ENCODE data around the gene RASGRF2. TPM values are rescaled to one million over a fixed set of nuclear protein-coding genes. Genes with fewer than 3 reads are reported as not detected.
A peak's percentile ranks its signal among the peaks of the same experiment; 100 is the strongest.

The RASGRF2 gene
- total RNA-seq, 1 experiment from 2014 or later: under 0.01 TPM

DNA sequence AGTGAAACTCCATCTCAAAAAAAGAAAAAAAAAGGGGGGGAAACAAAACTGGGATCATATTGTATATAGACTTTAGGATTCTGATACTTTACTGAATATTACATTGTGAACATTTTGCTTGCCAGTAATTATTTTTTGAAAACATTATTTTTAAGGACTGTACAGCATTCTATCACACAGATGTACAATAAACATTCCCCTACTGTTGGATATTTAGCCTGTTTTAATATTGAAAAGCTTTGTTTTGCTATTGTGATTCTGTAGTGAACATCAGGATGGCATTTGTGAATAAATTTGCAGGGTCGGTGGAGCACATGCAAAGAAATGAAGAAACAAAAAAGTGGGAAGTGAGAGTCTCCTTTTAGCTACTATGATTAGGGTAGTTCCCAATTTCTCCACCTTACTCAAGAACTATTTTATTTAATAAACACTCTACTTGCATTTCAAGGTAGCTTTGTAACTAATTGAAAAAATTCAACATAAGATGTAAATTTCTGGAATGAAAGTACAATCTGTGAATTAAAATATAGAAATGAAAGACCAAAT is 18.7 kb downstream of the RASGRF2 start:
- no peak for DNase-seq (ENCODE audit: low read depth)

DNA sequence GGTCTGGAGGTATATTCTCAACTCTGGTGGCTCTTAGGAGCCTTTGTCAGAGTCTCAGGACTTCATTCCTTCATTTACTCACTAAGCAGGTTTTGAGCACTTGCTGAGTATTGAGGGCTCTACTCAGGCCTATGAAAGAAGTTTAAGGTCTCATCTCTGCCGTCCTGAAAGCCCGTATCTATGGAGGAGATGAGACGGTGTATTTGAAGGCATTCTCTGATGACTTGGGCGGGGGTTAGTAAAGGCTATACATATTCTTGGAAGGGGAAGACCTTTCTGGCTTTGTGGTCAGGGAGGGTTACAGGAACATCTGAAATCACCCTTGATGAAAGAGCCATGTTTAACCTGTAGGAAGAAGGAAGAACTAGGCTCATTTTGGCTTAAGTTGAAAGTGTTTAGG is 21.9 kb downstream of the RASGRF2 start:
- DNase-seq (ENCODE audit: low read depth): no peak

DNA sequence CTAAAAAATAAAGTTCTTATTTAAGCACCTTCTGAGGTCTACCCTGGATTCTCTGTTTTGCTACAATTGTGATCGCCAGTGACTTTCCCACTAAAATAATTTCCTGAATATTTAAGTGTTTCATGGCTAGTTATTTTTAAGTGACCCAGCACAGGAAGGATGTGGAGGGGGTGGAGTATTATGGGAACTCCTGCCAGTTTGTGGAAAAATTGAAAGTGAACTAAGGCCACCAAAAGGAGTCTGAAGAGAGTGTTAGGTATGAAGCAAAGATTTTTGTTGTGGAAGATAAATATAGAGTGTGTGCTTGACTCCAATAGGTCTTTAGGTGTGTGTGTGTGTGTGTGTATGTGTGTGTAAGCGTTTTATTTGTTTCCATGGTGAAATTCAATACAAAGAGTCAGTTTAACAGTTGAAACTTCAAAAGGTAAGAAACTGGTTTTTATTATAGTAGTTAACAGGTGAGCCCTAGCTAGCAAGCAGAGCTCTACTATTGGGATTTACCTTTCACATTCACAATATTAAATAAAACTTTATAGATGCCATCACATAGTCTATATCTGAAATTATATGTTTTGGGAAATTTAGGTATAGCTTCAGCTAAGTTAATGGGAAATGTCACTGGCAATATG is 25.6 kb downstream of the RASGRF2 start:
- DNase-seq (ENCODE audit: low read depth): no peak

DNA sequence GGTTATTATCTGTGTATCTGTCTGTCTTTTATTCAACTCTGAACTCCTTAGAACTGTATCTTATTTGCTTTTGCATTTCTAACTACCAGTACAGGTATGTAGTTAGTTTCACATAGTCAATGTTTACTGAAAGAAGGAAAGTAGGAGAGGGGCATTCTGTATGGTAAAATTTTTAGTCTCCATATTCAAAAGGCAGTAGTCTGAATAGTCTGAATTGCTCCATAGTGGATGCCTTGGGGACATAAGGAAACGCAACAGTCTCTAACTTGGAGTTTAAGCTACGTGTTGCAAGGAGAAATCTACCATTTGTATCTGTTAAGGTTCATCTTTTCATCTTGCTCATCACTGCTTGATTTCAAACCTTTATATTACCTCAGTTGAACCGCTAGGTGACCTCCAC is 26.2 kb downstream of the RASGRF2 start:
- DNase-seq (ENCODE audit: low read depth): no peak

DNA sequence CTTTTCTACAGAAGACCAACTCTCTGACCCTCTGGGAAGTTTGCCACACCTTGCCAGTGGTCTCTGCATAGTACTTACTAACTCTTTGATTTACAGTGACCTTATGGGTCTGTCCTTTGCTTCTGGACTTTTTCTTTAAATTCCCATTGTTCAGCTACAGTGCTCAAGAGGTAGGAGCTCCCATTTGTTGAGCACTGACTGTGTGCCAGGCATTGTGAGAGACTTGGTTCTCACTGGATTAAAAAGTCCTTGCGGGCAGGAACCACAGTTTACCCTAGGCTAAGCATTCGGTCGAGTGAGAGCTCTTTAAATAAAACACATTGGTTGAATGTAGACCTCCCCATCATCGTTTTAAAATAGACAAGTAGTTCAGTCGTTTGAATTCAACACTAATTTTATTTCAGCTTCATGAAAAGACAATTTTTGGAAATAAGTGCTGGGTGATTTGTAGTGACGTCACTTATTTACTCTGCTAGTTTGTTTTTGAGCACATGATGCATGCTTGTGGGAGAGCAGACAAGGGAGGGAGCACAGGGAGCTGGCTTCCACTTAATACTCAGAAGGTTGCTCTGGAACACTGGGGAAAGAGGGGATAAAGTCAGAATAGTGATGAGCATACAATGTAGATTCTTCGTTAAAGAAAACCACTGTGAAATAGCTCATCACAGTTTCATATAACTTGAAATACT is 27.1 kb downstream of the RASGRF2 start:
- no peak for DNase-seq (ENCODE audit: low read depth)

DNA sequence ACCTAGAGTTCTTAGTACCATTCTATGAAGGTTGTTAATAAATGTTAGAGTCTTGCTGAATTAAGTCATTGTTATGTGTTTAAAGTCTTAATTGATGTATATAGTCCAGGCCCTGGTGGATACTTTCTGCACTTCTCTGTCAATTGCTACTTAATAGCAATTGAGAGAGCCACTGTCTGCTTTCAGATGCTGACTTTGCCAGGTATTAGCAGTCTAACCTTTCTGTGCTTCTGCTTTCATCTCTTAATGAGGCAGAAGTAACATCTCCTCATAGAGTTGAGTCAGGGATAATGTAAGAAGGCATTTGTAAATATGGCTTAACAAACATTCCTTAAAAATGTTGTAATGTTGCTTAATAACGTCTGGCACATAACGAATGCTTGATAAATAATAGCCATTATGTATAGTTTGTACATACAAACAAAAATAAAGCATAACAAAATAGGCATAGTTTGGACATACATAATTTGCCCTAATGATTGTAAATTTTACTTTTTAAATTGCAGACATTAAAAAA is 28.3 kb downstream of the RASGRF2 start:
- no peak for DNase-seq (ENCODE audit: low read depth)

DNA sequence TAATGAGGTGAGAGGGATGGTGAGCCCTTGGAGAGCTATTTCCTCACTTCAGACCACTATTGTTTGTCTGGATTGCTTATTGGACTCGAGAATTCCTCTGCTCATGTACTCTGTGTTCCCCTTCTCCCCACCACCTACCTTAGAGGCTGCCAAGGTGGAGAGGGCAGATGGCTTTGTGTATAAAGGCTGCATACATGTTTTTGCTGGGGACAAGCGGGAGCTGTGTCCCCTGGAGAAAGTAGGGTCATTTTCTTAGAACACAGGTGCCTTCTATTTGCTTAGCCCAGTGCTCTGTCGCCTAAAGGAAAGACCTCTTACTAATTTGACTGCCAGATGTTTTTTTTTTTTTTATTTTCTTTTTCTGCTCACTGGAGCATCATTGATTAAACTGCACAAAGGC is 29.7 kb downstream of the RASGRF2 start:
- no peak for DNase-seq (ENCODE audit: low read depth)

DNA sequence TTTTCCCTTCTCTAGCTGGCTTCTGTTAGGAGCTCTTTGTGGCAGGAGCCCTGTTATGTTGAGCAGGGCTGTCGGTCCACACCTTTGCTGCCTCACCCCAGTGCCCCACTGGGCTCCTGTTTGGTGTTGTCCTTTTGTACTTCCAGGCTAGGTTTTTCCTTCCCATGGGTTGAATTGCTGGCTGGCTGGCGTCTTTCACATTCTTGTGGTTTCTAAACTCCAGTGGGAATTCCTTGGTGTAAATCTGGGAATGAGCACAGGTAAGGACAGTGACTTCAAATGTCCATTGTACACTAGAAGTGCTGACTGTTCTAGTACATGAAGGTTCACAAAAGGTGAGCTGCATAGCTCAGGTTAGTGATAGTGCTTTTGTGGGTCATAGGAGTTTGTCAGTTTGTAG is 30.4 kb downstream of the RASGRF2 start:
- DNase-seq (ENCODE audit: low read depth): no peak

DNA sequence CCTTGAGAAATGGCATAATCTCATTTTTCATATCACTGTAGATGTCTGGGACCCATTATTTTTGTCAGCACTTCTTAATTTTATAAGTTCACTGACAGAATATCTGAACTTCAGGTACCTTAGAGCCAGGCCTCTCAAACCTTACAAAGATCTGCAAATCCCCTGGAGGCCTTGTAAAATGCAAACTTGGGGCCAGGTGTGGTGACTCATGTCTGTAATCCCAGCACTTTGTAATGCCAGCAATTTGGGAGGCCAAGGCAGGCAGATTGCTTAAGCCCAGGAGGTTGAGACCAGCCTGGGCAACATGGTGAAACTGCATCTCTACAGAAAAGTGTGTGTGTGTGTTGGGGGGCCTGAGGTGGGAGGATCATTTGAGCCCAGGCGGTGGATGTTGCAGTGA is 30.8 kb downstream of the RASGRF2 start:
- DNase-seq (ENCODE audit: low read depth): no peak

DNA sequence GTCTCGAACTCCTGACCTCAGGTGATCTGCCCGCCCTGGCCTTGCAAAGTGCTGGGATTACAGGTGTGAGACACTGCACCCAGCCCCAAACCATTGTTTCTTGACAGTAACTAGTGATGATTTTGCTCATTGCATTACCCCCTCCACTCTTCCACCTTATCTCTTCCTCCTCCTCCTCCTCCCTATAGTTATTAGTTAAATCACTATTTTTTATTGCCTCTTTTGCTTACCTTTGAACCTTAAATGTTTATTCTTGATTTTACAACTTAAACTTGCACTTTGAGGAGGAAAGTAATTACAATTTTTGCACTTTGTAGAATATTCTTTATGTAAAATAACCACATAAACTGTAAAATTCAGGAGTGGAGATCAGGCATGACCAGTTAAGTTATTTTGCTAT is 35.7 kb downstream of the RASGRF2 start:
- no peak for DNase-seq (ENCODE audit: low read depth)

DNA sequence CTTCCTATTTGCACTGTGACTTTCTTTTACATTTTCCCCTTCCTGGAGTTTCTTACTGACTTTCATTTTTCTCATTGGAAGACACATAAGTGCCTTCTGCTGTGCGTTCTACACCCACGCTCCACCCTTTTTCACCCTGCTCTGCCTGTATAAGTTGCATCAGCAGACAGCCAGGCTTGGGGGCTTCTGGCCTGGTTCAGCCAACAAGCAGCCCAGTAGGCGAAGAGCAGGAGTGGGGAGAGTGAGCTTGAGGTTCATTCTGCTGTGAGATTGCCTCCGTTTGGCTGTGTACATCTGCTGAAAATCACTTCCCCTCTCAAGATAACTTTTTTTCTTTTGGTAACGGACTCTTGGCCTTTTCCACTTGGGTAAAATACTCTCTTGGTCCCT is 38.4 kb downstream of the RASGRF2 start:
- DNase-seq (ENCODE audit: low read depth): no peak

DNA sequence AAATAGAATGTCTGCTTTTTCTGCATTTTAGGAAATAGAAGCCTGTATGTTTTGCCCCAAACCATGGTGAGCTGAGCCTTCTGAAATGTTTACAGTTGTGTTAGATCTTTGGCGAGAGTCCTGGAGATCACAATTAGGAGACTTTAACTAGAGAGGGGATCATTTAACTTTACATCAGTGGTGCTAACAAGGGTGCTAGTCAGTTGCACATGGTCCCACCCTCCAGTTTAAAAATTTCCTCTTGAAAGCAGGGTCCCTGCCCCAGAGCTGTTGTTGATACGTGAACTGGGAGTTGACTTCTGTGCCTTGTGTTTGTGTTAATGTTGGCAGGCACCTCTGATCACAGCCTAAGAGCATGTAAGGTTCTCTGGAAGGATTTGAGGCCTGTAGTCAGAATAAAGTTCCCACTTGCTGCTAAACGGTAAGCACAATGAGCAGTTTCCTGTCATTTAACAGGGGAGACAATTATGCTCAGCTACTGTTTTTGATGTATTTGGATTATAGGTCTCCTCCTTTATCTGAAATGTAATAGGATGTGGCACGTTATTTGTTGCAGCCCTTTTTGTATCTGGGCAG is 43.7 kb downstream of the RASGRF2 start:
- DNase-seq (ENCODE audit: low read depth): no peak

DNA sequence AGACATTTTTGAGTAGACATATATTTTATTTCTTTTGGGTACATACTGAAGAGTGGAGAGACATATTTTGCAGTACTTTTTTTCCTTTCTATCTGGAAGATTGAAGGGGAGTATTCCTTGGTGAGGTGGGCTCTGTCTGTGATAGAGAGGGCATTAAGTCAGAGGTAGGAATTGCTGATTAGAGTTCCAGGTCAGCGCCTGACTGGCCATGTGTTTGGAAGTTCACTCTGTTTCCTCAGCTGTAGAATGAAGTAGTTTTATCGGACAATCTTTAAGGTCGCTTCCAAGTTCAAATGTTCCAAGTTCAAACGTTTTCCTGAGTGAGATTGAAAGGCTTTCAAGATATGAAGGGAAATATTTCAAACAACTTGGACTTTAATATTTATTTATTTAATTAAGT is 45.5 kb downstream of the RASGRF2 start:
- no peak for DNase-seq (ENCODE audit: low read depth)

DNA sequence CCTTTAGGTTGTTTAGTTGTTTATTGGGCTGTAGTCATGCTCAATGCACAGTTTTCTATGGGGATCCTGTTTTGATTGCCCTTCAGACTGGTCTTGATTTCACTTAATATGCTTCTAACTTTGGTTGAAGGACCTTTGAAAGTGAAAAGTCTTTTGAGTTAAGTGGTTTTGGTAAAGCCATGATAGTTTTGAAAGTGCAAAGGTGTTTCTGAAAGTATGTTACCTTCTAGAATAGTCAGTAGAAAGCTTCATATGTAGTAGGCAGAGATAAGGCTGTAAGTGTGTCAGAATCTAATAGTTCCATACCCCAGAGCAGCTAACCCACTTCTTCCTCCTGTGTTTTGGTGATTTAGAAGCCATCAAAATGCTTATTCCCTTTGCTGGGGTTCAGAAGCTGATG is 46.1 kb downstream of the RASGRF2 start:
- DNase-seq (ENCODE audit: low read depth): no peak

DNA sequence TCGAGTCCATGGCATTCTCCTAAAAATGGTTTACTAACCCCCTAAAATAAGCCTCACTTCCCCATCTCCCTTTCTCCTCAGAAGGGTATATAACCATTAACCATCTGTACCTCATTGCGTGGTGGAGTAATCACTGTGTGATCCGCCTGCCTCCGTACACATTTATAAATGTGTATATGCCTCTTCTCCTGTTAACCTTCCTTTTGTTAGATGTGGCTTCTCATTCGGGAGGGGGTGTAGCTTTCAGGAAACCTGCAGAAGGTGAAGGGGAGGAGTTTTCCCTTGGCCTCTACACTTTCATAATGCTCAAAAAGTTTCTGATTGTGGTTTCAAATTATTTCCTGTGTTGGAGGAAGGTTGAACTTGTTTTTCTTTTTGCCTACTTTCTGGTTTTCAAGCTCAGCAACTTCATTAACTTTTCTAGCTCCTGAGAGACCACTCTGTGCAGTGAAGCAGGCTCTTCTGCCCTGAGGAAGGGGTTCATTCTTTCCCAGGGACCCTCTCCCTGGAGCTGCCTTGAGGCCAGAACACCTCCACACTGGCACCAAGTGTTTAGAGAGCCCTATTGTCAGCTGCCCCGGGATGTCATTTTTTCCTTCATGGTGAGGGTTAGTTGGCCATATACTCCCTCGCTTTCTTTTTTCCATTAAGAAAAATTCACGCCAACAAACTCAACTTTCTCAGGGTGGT is 46.9 kb downstream of the RASGRF2 start:
- no peak for DNase-seq (ENCODE audit: low read depth)

DNA sequence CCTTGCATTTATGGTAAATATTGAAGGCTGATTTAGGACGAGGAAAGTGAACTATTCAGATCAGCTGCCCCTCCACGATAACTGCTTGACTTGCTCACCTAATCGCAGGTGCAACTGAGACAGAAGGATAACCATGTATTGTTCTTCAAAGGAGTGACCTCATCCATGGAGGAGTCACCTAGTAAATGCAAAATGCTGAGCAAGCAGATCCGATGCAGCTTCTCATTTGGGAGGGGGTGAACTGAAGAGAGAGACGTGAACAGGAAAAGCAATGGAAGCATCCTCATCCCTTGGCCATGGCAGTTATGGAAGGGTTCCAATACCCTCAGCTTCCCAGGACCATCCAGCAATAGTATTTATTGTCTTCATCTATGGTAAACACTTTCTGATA is 47.5 kb downstream of the RASGRF2 start:
- no peak for DNase-seq (ENCODE audit: low read depth)

DNA sequence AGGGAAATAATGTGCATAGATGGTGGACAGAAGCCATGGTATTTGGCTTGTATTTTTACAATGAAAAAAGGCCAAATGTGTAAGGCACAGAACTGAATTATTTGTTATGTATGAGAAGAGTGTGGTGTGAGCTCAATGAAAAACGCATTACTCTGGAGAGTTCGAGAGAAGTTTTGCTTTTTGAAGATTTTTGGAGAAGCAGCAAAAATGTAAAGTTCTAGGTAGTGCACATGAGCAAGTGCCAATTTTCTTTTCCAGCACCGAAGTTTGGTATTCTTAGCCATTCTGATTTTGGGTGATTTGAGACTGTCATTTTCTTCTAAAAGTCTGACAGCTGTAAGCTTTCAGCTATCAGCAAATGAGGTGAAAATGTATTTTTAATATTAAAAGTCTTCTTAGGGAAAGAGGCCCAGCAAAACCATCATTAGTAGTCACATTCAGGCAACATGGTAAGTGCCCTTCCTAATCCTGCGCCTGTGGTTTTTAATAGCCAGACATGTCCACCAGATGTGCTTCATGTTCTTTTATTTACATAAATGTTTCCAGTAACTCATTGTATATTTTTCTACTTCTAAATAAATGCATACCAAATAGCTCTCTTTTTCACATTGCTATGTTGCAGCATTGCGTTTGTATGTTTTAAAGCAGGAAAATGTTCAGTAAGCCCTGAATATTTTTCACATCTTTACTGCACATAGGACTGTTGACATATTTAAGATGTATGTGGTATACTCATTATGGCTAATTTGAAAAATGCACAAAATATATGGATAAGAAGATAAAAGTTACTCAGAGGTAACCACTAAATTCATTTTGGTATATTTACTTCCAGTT is 50.4 kb downstream of the RASGRF2 start:
- no peak for DNase-seq (ENCODE audit: low read depth)

DNA sequence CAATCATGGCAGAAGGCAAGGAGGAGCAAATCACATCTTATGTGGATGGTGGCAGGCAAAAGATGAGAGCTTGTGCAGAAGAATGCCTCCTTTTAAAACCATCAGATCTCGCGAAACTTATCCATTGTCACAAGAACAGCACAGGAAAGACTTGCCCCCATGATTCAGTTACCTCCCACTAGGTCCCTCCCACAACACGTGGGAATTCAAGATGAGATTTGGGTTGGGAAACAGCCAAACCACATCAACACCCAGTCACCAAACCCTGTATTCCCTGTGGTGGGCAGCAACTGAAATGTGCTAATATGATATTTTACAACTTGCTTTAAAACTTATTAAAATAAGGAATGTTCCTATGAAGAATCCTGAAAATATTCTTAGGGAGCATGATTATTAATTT is 54.2 kb downstream of the RASGRF2 start:
- DNase-seq (ENCODE audit: low read depth): peak; percentile 19

DNA sequence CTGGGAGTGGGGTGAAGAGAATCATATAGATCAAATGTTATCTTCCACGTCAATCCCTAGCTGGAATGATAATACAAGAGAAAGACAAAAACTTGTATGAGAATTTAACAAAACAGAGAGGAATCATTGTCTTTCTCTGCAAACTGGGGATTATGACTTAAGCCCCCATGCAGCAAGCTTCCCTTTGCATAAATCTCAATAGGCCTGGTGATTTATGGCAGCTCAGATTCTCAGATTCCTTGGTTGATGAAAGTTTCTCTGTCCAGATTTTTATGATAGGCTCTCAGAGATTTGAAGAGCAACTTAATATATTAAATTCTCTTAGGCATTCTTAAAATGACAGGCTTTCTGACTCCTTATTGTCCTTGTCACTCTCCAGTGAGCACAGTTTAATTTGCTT is 56.0 kb downstream of the RASGRF2 start:
- DNase-seq (ENCODE audit: low read depth): no peak

DNA sequence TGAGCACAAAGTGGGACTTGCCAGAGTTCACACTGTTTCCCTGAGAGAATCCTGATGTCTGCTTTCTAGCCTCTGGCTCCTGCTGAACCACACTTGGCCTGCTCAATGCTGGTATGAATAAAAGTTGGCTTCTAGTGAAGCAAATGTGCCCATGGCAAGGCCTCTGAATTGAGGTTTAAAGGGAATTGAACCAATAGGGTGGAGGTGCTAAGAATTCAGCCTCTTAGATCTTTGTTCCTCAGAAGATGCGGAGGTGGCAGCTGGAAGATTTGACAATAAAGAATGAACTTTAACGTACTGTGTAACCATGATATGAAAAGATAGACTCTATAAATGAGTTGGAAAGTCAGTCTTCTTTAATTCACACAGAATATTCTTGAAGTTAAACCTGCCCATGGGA is 57.2 kb downstream of the RASGRF2 start:
- no peak for DNase-seq (ENCODE audit: low read depth)

DNA sequence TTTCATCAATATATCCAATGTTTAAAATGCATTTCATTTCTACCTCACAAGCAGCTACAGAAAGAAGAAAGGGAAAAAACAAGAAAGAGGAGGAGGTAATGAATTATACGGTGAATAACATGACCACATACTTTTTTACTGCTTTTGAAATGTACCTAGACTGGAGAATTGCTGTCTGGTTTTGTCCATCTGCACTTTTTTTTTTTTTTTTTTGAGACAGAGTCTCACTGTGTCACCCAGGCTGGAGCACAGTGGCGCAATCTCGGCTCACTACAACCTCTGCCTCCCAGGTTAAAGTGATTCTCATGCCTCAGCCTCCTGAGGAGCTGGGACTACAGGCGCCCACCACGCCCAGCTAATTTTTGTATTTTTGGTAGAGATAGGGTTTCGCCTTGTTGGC is 58.4 kb downstream of the RASGRF2 start:
- DNase-seq (ENCODE audit: low read depth): peak; percentile 18
